Duodenal mucosa (tissue), 2 donors: Measurements from ENCODE around the gene STXBP2.

Source experiments
- H3K27ac ChIP-seq: one replicate; pipeline ENCODE4 v1.7.0; 2013; ENCODE audit warnings: low read depth, low read length
- H3K27me3 ChIP-seq, 2 donors: one replicate each; pipeline ENCODE4 v1.7.0; 2013; ENCODE audit warnings: low read length in 2 of 2, control low read depth in 1 of 2; ENCODE audit not compliant: insufficient read depth in 2 of 2, control insufficient read depth in 1 of 2
- H3K36me3 ChIP-seq, 2 donors: one replicate each; pipeline ENCODE4 v1.7.0; 2013; ENCODE audit warnings: low read length in 2 of 2, control low read depth in 1 of 2; ENCODE audit not compliant: insufficient read depth in 2 of 2, control insufficient read depth in 1 of 2
- H3K4me1 ChIP-seq, 2 donors: one replicate each; pipeline ENCODE4 v1.7.0; 2013; ENCODE audit warnings: low read length in 2 of 2, control low read depth in 1 of 2; ENCODE audit not compliant: insufficient read depth in 2 of 2, control insufficient read depth in 1 of 2
- H3K4me3 ChIP-seq, 2 donors: one replicate each; pipeline ENCODE4 v1.7.0; 2013; ENCODE audit warnings: low read length in 2 of 2, low read depth in 1 of 2
- H3K9ac ChIP-seq, 2 donors: one replicate each; pipeline ENCODE4 v1.7.0; 2013; ENCODE audit warnings: low read length in 2 of 2, low read depth in 1 of 2
- H3K9me3 ChIP-seq, 2 donors: one replicate each; pipeline ENCODE4 v1.7.0; 2013; ENCODE audit warnings: low read length in 2 of 2, control low read depth in 1 of 2; ENCODE audit not compliant: control insufficient read depth in 1 of 2

Gene STXBP2

DNA sequence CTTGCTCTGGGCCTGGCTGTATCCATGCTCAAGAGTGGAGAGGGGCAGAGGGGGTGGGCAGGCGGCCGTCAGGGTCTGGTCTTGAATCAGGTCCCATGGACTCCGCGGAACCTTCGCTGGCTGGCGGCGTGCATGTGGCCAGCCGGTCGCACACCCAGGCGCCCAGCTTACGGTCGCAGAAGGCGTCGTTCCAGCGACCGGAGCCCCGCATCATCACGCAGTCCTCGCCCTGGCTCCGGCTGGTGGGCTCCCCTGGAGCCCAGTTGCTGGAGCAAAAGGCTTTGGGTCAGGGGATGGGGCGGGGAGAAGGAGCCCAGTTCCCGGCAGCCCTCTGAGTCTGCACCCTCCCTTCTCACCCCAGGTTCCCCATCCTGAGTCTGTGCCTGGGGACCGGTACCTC is 52.3 kb downstream of the STXBP2 start:
- Histone ChIP-seq H3K36me3 (no peaks in the 10 kb centered on the region), H3K27me3 (no peaks in the 10 kb centered on the region), H3K9ac (no peak overlapping the region), H3K4me3 (no peak overlapping the region), H3K27ac (no peak overlapping the region), H3K4me1 (no peaks in the 10 kb centered on the region), H3K9me3 (no peaks in the 10 kb centered on the region)

DNA sequence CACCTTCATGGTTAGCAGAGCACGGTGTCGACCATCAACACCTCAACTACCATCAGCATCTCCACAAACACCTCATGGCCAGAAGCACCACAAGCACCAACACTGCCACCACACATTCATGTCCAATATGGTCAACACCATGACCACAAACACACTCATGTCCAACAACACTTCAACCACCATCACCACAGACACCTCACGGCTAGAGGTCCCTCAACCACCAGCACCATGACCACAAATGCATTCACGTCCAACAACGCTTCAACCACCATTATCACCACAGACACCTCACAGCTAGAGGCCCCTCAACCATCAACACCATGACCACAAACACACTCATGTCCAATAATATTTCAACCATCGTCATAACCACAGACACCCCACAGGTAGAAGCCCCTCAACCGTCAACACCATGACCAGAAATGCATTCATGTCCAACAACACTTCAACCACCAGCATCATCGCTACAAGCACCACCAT is 53.9 kb downstream of the STXBP2 start:
- no peaks in the 10 kb centered on the region for H3K9me3 ChIP-seq
- no peaks in the 10 kb centered on the region for H3K4me1 ChIP-seq
- no peaks in the 10 kb centered on the region for H3K36me3 ChIP-seq
- no peak overlapping the region for H3K27ac ChIP-seq
- no peaks in the 10 kb centered on the region for H3K27me3 ChIP-seq
- no peak overlapping the region for H3K4me3 ChIP-seq
- H3K9ac ChIP-seq = no peak overlapping the region

DNA sequence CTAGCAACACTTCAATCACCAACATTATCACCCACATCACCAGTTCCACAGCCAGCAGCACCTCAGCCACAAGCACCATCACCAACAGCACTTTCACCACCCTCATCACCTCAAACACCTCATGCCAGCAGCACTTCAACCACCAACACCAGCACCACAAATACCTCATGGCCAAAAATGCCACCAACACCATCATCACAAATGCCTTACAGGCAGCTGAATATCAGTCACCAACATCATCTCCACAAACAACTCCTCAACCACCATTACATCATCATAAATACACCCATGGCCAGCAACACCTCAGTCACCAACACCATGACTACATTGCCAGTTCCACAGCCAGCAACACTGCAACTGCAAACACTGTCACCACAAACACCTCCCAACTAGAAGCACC is 54.6 kb downstream of the STXBP2 start:
- no peaks in the 10 kb centered on the region for H3K36me3 ChIP-seq
- no peak overlapping the region for H3K27ac ChIP-seq
- H3K9ac ChIP-seq = no peak overlapping the region
- H3K9me3 ChIP-seq = no peaks in the 10 kb centered on the region
- no peaks in the 10 kb centered on the region for H3K27me3 ChIP-seq
- no peak overlapping the region for H3K4me3 ChIP-seq
- no peaks in the 10 kb centered on the region for H3K4me1 ChIP-seq

DNA sequence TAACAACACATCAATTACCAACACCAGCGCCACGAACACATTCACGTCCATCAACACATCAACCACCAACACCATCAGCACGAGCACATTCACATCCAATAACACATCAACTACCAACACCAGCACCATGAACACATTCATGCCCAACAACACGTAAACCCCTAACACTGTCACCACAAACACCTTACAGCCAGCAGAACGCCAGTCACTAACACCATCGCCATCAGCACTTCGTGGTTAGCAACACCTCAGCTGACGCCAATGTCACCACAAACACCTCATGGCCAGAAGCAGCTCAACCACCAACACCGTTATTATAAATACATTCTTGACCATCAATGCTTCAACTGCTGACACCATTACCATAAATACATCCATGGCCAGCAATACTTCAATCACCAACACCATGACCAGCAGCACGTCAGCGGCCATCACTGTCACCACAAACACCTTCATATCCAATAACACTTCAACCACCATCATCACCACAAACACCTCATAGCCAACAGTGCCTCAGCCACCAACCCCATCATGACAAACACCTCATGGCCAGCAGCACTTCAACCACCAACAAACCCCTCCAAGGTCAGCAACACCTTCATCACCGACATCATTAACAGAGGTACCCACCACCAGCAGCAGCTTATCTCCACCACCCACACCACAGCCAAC is 55.6 kb downstream of the STXBP2 start:
- no peaks in the 10 kb centered on the region for H3K27me3 ChIP-seq
- no peaks in the 10 kb centered on the region for H3K36me3 ChIP-seq
- no peak overlapping the region for H3K9ac ChIP-seq
- H3K9me3 ChIP-seq = no peaks in the 10 kb centered on the region
- H3K27ac ChIP-seq = no peak overlapping the region
- H3K4me1 ChIP-seq = no peaks in the 10 kb centered on the region
- no peak overlapping the region for H3K4me3 ChIP-seq

DNA sequence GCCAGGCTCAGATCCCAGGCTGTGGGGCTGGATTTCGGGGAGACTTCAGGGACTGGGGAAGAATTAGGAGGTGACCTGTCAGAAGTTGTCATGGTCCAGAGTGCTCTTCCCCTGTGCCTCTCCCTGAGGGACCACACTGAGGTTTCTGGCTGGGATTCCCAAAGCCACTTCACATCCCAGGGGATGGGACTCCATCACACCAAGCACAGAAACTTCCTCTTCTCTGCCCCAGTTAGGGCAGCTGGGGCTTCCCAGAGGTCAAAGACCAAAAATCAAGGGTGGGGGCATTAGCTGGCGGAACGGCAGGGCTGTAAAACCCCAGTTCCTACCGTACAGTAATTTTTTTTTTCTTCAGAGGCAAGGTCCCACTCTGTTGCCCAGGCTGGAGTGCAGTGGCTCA is 57.6 kb downstream of the STXBP2 start:
- peaks cover 3 to 4% of the 10 kb centered on the region in 2 donors for H3K27me3 ChIP-seq

More for the DNA sequence above, 57.6 kb downstream of the STXBP2 start:
- no peaks in the 10 kb centered on the region for H3K36me3 ChIP-seq
- H3K4me1 ChIP-seq = no peaks in the 10 kb centered on the region
- H3K27ac ChIP-seq = no peak overlapping the region
- H3K9me3 ChIP-seq = no peaks in the 10 kb centered on the region
- no peak overlapping the region for H3K4me3 ChIP-seq
- H3K9ac ChIP-seq = no peak overlapping the region
